HG03066 (cell line): ENCODE measurements around the gene BMAL1.
"Not testable (repeated sequence)": the region's sequence is repeated elsewhere in the genome, so short reads cannot be mapped to it uniquely, and the experiment has no call there.

Experiments used
- ATAC-seq: cut with Tn5 transposase; IDR thresholded peaks from one replicate; pipeline ENCODE4 v1.9.1; 2021; ENCODE audit warnings: low read depth; ENCODE audit not compliant: unreplicated experiment

Gene BMAL1

DNA sequence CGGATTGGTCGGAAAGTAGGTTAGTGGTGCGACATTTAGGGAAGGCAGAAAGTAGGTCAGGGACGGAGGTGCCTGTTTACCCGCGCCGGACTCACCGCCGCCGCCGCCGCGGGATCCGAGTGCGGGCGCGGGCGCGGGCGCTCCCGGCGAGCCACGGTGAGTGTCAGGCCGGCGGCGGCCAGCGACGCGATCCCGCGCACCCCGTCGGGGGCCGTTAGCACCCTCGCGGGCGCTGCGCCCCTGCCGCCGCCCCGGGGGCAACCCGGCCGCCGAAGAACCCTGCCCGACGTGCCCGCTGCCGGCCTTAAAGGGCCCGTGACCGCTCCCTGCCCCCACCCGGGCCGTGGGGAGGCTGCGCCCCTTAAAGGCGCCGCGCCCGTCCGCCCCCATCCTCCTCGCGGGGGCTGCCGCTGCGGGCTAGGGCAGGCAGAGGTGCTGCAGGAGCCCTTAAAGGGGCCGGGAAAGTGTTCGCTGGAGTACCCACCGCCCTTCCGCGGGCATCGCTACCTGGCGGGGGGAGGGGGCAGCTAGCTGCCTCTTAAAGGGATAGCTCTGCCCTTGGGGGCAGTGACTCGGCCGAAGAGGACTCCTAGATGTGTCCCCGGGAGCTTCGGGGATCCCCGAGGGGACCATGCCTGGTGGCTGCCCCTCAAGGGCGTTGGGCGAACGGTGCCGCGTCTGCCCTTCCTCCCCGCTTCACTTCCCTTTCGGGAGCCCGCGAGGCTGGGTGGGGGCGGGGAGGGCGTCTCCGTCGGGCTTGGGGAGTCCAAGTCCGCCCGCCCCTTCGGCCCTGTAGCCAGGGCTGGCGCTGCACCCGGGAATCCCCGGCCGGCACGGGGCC, at the start of gene BMAL1:
TSS of gene BMAL1 (plus strand) at position 23 of the 841 bp plus-strand sequence. CDS start 76,519 bp downstream, outside the sequence.
- ATAC-seq, result peak; percentile 15

DNA sequence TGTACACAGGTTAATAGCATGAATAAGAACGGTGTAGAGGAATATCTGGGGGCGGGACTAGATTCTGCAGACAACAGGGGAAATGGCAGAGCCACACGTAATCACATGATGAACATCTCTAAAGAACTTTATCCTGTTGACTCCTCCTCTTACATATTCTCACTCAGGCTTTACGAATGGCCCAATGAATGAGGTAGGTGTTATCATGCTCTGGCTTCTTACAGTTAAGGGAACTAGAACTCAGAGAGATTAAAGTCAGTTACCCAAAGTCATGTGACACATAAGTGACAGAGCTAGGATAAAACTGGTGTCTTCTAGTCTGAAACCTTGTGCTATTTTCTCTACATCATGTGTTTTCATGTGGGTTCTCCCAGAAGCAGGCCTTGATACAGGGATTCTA, 49.0 kb upstream of the BMAL1 start:
- ATAC-seq, result no peak

DNA sequence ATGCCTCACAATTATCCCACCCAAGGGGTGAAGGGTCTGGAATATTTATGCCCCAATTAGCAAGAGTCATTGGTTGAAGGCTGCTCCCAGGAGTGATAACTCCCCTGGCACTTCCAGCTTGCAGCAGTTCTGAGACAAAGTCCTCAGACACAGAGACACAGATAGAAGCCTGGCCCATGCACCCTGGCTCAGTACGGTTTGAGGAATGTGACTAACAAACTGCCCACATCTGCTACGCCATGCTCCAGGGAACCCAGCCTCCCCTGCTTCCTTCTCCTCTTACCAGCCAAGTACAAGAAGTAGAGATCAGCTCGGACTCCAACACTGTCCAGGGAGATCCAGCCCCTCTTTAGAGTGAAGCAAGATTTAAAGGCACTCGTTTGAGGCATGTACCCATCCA, 48.5 kb upstream of the BMAL1 start:
- no peak for ATAC-seq

DNA sequence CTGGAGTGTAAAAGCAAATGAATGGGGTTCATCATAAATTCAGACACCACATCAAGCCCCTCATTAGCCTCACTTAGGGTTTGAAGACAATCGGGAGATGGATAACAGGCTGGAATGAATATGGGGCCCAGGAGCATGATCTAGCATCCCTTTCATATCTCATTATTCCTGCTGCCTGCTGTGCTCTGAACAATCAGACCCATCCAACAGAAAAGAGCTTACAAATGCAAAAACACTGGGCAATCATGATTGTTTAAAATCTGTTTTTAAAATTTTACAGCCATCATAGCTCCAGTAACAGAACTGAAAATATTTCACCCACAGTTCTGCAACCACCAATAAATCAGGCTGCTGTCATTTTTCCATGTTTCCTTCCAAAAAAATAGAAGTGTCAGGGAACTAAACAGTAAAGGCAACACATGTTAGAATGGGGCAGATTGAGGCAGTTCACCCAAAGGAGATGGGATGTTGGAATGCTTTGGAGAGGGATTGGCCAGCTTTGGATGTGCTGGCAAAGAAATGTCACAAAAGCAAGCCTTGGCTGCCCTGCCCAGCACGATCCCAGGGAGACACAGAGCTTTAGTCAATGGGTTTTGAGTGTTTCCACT, 47.8 kb upstream of the BMAL1 start:
- ATAC-seq, result no peak

DNA sequence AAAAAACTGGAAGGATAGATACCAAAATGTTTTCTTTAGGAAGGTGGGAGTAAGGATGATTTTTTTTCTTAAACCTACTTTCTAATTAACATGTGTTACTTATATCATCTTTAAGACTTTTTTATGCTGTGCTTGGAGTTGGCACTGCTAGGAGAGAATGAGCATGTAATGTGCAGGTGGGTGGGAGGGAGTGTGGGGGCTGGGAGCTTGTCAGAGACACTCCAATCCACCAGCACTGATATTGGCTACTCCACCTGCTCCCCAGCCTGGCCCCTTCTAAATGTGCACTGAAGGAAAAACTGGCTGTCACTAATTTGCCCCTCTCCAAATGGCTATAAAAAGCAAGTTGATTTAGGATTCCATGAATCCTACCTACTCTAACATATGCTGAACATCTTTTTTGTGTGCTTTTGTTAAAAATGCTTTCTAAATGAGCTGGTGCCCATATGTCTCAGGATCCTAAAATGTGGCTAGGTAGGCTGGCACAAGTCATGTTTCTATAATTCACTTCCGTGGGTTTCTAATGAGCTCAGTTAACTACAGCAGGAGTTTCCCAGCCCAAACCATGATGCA, 44.3 kb upstream of the BMAL1 start:
- ATAC-seq, result no peak

DNA sequence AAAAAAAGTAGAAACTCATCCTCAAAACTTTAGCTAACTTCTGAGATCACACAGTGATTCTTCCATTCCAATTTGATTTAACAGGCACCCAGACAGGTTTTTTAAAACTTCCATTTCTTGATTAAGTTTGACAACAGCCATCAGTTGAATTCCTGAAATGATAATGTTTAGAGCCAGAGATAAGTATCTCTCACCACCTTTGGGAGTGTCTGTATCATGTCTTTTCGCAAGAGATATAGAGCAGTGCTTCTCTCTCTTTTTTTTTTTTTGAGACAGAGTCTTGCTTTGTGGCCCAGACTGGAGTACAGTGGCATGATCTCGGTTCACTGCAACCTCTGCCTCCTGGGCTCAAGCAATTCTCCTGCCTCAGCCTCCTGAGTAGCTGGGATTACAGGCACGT, 41.7 kb upstream of the BMAL1 start:
- ATAC-seq, result no peak

DNA sequence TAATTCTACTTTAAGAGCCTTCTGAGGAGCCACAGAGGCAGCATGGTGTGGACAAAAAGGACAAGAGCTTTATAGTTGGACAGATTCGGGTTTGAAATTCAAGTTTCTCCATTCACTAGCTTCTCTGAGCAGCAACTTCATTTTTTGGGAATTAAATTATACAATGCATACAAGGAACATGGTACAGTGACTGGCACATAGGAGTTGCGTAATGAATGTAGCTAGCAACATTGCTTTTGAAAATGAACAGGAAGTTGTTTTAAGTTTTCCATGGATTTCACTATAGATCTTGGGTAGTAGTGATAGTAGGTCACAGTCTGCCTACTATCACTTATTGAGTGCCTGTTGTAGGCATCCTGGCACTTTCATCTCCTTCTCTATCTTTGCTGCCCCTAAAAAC, 41.0 kb upstream of the BMAL1 start:
- no peak for ATAC-seq

DNA sequence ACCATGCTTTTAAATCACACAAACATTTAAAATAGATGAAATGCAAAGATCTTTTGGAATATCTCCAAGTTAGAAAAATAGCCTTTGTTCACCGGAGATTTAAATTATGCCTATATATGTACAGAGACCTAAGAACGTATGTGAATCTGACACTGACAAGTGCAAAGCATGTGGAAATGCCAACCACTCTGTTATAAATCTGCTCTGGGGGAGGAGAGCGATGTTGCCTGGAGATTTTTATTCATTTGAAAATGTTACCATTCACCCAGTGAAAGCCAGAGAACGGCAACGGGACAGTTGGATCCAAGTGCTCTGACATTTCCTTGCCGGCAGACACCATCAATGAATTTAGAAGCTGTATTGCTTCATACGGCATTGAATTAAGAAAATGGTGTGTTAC, 39.8 kb upstream of the BMAL1 start:
- no peak for ATAC-seq

DNA sequence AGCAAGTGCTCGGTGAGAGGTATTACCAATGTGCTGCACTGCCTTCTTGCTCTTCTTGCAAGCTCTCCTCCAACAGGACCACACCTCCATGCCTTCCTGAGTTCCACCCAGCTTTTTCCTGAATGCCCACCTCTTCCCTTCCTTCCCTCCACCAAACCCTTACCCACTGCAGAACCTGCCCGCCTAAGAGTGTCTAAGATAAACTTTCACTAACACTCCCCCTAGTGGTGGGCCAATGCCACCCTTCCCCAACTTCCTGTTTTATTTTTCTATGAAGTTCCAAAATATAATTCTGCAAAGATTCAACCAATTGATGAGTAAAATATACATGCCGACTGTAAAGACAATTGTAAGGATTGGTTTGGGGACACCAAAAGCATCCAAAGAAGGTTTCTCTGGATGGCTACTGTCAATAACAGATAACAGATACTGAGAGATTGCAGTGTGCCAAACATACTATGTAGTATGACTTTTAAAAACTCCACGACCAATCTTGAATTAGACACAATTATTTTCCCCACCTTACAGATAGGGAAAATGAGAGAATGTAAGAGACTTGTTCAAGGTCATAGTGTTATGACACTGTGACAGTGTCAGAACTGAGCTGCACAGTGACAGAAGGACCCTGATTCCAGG, 38.6 kb upstream of the BMAL1 start:
- ATAC-seq, result peak; percentile 80

DNA sequence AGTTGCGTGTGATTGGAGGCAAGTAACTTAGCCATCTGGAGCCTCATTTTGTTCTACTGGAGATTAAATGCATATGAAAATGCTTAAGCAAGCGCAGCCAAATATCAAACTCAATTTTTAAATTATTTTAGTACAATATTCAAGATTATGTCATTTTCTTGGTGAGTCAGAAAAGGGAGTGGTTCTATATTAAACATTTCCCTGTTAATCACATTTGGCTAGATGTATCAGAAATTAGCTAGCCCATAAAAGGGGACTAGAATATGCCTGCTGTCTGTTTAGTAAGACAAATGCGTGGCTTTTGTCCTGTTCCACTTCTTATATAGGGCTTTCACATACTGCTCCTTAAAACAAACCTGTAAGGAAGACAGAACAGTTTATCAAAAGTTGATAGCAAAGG, 35.0 kb upstream of the BMAL1 start:
- ATAC-seq, result no peak

DNA sequence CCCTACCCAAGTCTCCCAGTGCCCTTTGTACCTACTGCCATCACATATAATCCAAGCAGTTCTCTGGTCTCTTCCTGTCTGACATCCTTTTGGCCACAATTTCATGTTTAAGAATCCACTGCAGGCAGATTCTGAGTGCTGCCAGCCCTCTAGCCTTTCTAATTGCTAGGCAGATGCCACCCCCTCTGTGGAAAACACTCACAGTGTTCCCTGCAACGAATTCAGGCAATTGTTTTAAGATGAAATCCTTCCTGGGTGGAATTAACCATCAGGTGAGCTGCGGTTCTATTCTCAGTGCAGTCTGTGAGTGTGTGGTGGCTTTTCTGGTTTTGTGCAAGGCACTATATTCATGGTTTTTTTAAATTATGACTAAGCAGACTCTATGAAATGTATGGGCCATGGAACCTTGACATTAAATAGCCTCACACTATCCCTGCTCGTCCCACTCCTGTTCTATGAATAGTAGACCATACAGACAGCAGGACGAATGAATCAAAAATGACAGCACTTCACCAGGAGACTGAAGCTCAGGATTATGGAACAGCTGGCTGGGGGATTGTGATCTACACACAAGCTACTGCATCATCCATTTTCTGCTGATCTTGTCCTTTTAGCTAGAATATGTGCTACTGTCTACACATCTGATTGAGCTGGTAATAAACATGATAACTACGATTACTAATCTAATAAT, 29.8 kb upstream of the BMAL1 start:
- ATAC-seq, result no peak

DNA sequence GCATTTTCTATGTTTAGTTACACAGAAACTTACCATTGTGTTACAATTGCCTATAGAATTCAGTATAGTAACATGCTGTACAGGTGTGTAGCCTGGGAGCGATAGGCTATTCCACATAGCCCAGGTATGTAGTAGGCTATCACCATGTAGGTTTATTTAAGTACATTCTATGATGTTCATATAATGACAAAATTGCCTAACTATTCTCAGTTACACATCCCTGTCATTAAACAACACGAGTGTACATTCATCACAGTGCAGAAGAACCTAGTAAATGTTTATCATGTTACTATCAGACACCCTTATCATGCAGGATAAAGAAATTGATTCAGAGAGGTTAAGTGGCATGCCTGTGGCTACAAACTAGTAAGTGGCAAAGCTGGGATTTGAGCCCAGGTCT, 28.4 kb upstream of the BMAL1 start:
- no peak for ATAC-seq

DNA sequence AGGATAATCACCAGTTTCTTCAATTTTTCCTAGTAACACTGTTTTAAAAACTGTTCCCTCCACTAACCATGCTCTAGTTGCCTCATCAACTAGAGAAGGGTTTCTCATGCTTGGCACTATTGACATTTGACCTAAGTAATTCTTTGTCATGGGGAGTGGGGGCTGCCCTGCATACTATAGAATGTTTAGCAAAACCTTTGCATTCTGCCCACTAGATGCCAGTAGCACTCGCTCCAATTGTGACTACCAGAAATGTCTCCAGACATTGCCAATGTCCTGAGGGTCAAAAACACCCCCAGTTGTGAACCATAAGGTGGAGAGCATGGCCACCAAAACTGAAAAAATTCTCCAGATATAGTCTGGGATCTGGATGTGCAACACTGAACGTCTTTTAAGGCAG, 27.6 kb upstream of the BMAL1 start:
- no peak for ATAC-seq

DNA sequence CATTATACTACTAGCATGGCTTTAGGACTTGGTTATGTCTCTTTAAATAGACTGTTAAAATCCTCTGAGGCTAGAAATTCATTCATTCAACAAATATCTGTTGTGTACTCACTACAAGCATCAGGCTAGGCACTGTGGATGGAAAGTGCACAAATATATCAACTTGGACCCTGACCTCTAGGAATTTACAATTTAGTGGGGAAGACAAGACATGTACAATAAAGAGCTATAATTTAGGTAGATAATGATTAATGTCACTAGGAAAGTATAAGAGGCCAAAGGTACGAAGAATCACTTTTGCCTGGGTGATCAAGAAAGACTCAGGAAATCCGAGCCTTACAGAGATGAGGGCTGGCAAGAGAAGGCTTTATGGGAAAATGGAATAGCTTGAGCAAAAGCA, 25.6 kb upstream of the BMAL1 start:
- ATAC-seq, result no peak

DNA sequence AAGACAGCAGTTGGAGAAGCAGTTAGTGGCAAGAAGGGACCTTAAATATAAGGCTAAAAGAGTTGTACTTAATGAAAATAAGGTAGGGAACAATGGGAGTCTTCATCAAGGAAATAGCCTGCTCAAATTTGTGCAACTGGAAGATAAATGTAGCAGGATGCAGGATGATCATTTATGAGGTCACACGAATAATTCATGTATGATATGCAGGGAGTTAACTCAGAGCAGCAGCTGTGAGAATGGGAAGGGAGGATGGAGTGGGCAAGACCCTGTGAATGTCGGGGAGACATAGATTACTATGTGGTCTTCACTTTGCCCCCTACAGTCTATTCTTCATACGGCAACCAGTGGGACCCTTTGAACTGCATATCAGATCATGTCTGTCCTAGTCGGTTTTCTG, 25.2 kb upstream of the BMAL1 start:
- no peak for ATAC-seq

DNA sequence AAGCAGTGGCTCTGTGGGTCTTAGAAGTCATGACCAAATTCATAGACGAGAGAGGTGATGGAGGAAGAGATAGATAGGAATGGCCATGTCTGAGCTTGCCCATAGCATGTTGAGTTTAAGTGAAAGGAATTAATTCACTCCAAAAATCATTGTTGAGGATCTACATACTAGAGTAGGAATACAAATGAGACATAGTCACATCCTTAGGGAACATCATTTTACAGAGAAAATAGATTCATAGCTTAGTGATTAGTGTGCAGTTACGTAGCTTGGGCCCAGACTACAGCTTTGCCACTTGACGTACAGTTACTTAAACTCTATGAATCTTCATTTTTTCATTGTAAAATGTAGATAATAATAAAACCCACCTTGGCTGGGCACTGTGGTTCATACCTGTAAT, 21.4 kb upstream of the BMAL1 start:
- ATAC-seq, result no peak

DNA sequence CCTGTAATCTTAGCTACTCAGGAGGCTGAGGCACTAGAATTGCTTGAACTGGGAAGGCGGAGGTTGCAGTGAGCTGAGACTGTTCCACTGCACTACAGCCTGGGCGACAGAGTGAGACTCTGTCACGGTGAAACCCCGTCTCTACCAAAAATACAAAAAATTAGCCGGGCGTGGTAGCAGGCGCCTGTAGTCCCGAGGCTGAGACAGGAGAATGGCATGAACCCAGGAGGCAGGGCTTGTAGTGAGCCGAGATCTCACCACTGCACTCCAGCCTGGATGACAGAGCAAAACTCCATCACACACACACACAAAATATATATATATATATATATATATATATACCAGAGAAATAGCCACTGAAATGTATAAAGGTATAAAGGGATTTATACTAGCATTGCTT, 19.5 kb upstream of the BMAL1 start:
- not testable (repeated sequence) for ATAC-seq

DNA sequence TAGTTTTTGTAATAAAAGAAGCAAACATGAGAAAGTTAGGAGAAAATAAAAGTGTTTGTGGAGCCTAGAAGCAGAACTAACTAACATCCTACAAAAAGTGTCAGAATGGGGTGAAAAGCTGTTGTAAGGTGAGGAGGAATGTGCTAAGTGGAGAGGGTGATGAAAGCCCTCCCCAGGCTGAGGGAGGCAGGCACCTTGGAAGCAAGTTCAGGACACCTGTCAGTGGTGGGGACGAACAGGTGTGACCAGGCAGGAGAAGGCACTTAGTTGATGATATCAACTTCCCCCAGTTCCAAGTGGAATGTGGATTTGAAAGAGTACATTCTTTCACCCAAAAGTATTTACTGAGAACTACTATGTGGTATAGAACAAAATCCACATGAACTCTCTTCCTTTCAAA, 18.7 kb upstream of the BMAL1 start:
- no peak for ATAC-seq

DNA sequence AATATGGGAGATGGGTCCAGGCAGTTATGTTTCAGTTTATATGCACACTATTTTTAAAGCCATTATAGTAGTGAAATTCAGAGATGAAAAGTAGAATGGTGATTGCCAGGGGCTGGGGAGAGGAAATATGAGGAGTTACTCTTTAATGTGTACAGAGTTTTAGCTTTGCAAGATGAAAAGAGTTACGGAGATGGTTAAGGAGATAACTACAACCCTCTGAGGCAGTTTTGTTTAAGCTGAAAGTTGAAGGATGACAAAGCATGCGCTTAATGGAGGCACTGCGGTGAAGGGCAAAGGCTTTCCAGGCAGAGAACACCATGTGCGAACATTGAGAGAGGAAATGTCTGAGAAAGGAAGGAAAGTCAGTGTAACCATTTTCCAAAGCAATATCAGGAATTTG, 18.2 kb upstream of the BMAL1 start:
- no peak for ATAC-seq

DNA sequence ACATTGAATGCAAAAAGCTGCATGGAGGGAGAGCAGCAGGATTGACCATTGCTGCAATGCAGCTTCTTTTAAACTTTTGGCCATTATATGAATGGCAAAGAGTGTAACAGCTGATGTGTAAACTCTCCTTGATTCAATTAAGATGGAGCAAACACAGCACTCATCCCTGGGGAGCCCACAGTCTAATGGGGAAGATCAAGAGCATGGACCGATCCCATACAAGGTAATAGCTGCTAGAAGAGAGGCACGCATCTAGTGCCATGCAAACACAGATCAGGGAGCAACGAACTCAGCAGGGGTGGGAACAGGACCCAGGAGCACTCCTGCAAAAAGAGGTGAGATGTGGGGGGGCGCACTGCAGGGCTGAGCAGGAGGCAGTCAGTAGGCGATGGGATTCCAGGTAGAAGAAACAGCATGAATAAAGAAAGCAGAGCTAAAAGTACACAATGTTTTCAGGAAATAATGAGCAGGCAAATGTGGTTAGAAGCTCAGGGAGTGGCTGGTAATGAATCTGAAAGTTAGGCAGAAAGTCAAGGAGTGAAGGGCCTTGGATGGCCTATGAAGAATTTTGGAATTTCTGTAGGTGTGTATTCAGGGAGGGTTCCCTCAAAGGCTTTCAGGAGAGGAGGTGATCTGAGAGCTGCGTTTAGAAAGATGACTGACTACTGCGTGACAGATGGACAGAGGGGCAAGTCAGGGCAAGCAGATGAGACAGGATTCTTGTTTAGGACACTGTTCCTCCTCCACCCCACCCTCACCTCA, 17.2 kb upstream of the BMAL1 start:
- no peak for ATAC-seq
